IPS-NIHi11 (cell line): ENCODE results near the gene LAMTOR4.
"Not testable (repeated sequence)": the region's sequence is repeated elsewhere in the genome, so short reads cannot be mapped to it uniquely, and the experiment has no call there.

ENCODE experiments used
- DNase-seq: peaks from one replicate; pipeline ENCODE4 v3.0.0; 2012; ENCODE audit warnings: mixed read lengths, low spot score

LAMTOR4 gene

DNA sequence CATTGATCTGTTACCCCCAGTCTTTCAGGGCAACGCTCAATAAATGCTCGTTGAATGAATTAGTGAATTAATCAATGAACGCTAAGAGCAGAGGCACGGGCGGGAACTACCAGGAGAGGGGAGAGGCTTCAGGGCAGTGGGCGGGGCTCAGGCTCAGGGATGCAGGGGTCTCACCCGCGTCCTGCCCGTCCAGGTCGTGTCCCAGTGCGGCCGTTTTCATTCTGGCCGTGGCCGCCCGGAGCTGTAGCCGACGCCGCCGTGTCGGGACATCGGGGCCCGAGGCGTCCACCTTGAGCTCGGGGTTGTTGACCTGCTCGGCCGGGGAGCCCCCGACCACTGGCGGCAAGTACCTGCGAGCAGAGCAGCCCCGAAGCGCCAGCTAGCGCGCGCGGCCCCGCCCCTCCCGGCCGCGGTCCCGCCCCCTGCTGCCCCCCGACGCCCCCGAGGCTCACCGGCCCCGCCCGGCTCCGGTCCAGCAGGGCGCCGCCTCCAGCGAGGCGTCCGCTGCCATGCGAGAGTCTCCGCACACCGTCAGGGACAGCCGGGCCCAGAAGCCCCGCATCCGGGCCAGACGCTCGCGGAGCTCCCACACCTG is 22.5 kb downstream of the LAMTOR4 start:
- peak; percentile 79 for DNase-seq

GRCh38 chr7:100171840-100172239 is 23.1 kb downstream of the LAMTOR4 start:
- DNase-seq = no peak

- DNase-seq = no peak
These were observed 25.2 kb downstream of the LAMTOR4 start for GRCh38 chr7:100173806-100174495.

- DNase-seq = no peak
These were observed 25.9 kb downstream of the LAMTOR4 start for GRCh38 chr7:100174582-100174981.

DNA sequence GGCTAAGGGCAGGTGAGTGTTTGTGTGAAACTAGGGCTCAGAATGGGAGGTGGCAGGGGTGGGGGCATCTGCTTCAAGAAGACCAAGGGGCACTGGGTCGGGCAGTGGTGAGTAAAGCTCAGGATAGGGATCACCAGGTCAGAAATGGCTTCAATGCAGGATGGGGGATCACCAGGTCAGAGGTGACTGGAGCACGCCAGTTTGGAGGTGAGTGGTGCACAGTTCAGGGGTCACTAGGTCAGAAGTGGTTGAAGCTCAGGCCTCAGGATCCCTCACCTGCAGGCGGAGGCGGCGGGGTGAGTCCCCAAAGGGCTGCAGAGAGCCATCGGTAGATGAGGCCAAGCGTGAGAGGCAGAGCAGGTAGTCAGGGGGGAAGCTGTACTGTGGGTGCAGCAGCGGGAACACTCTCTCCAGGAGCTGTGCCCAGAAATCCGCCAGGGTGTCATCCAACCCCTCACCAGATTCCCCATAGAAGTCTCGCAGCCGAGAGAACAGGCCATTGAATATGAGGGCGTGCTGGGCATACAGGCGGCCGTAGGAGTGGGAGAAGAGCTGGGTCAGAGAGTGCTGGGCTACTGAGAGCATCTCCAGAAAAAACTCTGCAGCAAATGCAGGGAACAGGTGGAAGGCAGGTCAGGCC is 26.7 kb downstream of the LAMTOR4 start:
- DNase-seq = no peak

- no peak for DNase-seq
These were observed 27.7 kb downstream of the LAMTOR4 start for GRCh38 chr7:100176096-100177044.

DNA sequence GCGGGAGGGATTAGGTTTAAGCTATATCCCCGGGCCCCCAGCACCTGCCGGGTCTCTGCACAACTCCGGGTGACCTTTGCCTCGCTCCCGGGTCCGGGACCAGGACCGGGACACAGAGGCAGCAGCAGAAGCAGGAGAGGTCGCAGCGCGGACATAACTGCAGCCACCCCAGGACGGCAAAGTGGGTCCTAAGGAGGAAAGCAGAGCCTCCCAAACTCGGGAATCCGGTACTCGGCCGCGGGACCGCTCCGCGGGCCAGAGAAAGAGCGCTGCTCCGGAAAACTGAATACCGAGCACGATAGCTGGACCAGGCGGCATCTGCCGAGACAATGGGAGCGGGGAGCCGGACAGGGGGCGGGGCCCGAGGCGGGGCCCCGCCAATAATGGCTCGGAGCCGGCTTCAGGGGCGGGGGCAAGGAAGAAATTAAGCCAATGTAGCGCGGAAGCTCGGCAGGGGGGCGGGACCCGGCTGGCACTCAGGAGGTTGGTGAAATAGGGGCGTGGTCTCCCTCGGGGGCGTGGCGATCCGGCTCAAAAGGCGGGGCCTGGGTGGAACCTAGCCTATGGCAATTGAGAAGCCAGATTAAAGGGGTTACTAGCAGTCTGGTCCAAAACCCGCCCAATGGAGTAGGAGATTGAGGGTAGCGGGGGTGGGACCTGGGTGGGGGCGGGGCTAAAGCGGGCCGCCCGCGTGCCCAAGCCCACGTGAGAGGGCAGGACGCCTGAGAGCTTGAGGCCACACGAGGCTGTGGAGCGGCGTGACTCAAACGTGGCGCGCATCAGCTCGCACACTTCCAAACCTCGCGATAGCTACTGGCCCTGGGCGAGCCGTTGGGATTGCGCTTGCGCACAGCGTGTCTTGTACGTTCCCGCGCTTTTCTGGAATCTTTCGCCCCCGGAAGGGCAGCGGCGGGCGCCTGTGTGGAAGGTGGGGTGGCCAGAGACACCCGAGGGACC is 28.6 kb downstream of the LAMTOR4 start, which contains the start of the genes GPC2 and STAG3:
GPC2 (minus strand) TSS at position 337 of the 957 bp plus-strand sequence; CDS start at position 155, 182 bp downstream.
STAG3 (plus strand) TSS at position 874 of the 957 bp plus-strand sequence. CDS start 2,639 bp downstream, outside the sequence.
- DNase-seq = peak; percentile 96

- not testable (repeated sequence) for DNase-seq
These were observed 31.4 kb downstream of the LAMTOR4 start for GRCh38 chr7:100180084-100180483.

DNA sequence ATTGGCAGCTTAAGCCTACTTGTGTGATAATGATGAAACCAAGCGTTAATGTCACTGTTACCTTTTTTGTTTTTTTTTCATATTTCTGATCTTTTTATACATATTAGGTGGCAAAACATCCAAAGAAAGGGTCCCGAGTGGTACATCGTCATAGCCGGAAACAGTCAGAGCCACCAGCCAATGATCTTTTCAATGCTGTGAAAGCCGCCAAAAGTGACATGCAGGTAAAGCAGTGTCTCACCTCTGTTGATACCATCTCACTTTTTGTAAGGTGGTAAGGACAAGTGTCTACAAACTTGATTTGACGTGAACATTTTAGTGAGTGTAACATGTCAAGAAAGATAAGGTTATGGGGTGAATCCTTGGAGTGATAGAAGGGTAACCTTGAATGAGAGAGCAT is 33.9 kb downstream of the LAMTOR4 start:
- DNase-seq = not testable (repeated sequence)

DNA sequence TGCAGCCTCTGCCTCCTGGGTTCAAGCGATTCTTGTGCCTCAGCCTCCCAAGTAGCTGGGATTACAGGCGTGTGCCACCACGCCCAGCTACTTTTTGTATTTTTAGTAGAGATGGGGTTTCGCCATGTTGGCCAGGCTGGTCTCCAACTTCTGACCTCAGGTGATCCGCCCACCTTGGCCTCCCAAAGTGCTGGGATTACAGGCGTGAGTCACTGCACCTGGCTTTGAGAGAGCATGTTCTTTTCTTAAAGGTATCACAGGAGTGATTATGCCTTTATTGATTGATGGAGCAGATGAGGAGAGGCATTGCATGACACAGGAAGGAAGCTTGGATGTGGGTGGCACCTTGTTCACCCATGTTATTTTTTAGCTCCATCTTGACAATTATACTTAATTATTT is 34.4 kb downstream of the LAMTOR4 start:
- not testable (repeated sequence) for DNase-seq

GRCh38 chr7:100185726-100186125 is 37.0 kb downstream of the LAMTOR4 start:
- no peak for DNase-seq

GRCh38 chr7:100189061-100189460 is 40.3 kb downstream of the LAMTOR4 start:
- no peak for DNase-seq

DNA sequence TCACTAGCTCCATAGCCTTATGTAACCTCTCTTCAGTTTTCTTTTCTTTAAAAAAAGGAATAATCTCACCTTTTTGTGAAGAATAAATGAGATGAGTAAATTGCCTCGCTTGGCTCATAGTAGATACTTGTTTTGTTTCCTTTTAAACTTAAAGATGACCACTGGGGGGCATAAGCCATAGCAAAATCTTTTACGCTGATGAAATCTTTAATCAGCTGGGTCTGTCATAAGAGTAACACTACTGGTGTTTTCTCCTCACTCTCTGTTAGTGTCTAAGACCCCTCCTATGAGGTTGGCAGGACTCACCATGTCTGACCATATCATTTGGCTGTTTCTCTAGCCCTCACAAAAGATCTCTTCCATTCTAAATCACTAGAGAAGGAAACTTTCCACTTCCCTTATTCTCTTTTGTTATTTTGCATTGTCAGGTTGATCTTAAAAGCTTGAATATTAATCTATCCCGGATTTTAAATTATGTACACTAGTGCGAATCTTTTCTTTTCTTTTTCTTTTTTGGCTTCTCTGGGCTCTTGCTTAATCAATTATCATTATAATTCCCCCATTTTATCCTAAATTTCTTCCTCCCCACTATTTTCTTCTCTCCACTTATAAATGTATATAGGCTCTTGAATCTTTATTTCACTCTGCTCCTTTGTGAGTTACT is 41.5 kb downstream of the LAMTOR4 start:
- no peak for DNase-seq

DNA sequence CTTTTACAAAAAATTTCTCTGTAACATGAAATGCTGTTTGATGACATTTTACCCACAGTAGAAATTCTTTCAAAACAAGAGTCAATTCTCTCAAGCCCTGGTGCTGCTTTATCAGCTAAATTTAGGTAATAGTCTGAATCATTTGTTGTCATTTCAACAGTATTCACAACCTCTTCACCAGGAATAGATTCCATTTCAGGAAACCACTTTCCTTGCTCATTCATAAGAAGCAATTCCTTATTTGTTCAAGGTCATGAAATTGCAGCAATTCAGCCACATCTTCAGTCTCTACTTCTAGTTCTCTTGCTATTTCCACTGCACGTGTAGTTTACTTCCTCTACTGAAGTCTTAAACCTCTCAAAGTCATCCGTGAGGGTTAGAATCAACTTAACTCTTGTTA is 43.1 kb downstream of the LAMTOR4 start:
- no peak for DNase-seq

- not testable (repeated sequence) for DNase-seq
These were observed 43.7 kb downstream of the LAMTOR4 start for GRCh38 chr7:100192281-100192862.

DNA sequence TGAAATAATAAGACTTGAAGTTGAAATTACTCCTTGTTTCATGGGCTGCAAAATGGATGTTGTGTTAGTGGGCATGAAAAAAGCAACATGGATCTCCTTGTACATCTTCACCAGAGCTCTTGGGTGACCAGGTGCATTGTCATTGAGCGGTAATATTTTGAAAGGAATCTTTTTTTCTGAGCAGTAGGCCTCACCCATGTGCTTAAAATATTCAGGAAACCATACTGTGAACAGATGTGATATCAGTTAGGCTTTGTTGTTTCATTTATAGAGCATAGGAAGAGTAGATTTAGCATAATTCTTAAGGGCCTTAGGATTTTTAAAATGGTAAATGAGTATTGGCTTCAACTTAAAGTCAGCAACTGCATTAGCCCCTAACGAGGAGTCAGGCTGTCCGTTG is 44.3 kb downstream of the LAMTOR4 start:
- no peak for DNase-seq

DNA sequence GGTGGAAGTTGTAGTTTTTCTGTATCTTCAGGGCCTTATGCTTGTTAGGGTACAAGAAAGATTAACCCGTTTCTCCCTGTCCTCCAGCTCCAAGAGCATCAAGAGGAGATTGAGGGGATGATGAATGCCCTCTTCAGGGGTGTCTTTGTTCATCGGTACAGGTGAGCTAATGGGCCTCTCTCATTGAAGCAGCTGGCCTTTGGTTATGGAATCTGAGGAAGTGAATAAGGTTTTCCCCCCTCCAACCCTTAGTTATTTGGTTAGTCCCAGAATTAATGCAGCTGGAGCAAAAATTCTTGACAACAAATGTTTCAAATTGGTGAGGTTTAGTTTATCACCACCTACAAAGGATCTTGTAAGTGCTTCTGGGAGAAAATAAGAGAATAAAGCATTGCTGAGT is 46.5 kb downstream of the LAMTOR4 start:
- DNase-seq = no peak

GRCh38 chr7:100195901-100196322 is 47.2 kb downstream of the LAMTOR4 start:
- not testable (repeated sequence) for DNase-seq

GRCh38 chr7:100198266-100198665 is 49.5 kb downstream of the LAMTOR4 start:
- no peak for DNase-seq

DNA sequence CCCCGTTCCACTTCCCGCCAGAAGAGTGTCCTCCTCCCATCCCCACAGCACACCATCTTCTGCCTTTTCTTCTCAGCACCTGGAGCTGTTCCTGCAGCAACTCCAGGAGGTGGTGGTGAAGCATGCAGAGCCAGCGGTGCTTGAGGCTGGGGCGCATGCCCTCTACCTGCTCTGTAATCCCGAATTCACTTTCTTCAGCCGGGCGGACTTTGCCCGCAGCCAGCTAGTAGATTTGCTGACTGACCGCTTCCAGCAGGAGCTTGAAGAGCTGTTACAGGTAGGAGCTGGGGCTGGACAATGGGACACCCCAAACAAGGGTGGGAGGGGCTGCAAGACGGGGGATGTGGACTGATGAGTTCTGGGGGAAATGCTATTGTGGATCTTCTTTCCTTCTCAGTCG is 52.0 kb downstream of the LAMTOR4 start:
- no peak for DNase-seq
